Thyroid gland (tissue), 4 donors: ENCODE measurements around the gene FNIP1.

Source experiments
- POLR2A ChIP-seq, 2 donors: fragments of 450-650 bp; IDR thresholded peaks; one replicate each; pipeline ENCODE4 v1.6.1; 2017; ENCODE audit warnings: antibody characterized with exemption in 2 of 2, mild to moderate bottlenecking in 2 of 2, moderate library complexity in 1 of 2
- TF ChIP-seq, protein P1 (sequence below), 6 experiments: fragments of 200-600 bp in 3 of 6; fragments of 450-650 bp in 3 of 6; sonication (generic) in 3 of 6; IDR thresholded peaks; one replicate each; pipeline ENCODE4 v1.5.1; 2016 to 2019; ENCODE audit warnings: antibody characterized with exemption in 6 of 6, mild to moderate bottlenecking in 2 of 6, inconsistent platforms in 1 of 6, moderate library complexity in 1 of 6

DNA sequence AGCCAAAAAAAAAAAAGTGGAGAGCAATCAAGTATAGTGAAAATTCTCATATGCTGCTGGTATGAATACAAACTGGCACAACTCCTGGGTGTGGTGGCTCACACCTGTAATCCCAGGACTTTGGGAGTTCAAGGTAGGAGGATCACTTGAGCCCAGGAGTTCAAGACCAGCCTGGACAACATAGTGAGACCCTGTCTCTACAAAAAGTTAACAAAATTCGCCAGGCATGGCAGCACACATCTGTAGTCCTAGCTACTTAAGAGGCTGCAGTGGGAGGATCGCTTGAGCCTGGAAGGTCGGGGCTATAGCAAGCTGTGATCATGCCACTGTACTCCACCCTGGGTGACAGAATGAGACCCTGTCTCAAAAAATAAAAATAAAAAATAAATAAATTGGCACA is 51.7 kb downstream of the FNIP1 start:
- TF ChIP-seq, protein P1, sequence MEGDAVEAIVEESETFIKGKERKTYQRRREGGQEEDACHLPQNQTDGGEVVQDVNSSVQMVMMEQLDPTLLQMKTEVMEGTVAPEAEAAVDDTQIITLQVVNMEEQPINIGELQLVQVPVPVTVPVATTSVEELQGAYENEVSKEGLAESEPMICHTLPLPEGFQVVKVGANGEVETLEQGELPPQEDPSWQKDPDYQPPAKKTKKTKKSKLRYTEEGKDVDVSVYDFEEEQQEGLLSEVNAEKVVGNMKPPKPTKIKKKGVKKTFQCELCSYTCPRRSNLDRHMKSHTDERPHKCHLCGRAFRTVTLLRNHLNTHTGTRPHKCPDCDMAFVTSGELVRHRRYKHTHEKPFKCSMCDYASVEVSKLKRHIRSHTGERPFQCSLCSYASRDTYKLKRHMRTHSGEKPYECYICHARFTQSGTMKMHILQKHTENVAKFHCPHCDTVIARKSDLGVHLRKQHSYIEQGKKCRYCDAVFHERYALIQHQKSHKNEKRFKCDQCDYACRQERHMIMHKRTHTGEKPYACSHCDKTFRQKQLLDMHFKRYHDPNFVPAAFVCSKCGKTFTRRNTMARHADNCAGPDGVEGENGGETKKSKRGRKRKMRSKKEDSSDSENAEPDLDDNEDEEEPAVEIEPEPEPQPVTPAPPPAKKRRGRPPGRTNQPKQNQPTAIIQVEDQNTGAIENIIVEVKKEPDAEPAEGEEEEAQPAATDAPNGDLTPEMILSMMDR (IDR thresholded peaks at IDR 0.05) = no peak
- no peak for TF ChIP-seq POLR2A (IDR thresholded peaks at IDR 0.05)
